GM10847 (cell line): ENCODE data around the gene C14orf119.
A peak's percentile ranks its signal among the peaks of the same experiment; 100 is the strongest.

Source experiments
- POLR2A ChIP-seq: IDR thresholded peaks from 2 replicates; pipeline ENCODE4 v1.6.1; 2011; ENCODE audit not compliant: insufficient read length; ENCODE audit errors: extremely low read depth

C14orf119 gene

GRCh38 chr14:23070262-23071129 is 24.8 kb upstream of the C14orf119 start:
- TF ChIP-seq POLR2A: no peak

- TF ChIP-seq POLR2A: peak; percentile 80
Observed at GRCh38 chr14:23071244-23071920, 23.9 kb upstream of the C14orf119 start.

- no peak for TF ChIP-seq POLR2A
Observed at GRCh38 chr14:23071921-23072539, 23.3 kb upstream of the C14orf119 start.

GRCh38 chr14:23074906-23075305 is 20.4 kb upstream of the C14orf119 start:
- TF ChIP-seq POLR2A: no peak

- no peak for TF ChIP-seq POLR2A
Observed at GRCh38 chr14:23076785-23077408, 18.4 kb upstream of the C14orf119 start.

GRCh38 chr14:23077962-23078361 is 17.3 kb upstream of the C14orf119 start:
- no peak for TF ChIP-seq POLR2A

GRCh38 chr14:23078692-23079116 is 16.6 kb upstream of the C14orf119 start:
- TF ChIP-seq POLR2A: no peak

GRCh38 chr14:23079716-23080115 is 15.6 kb upstream of the C14orf119 start:
- no peak for TF ChIP-seq POLR2A

- no peak for TF ChIP-seq POLR2A
Observed at GRCh38 chr14:23080474-23080873, 14.8 kb upstream of the C14orf119 start.

GRCh38 chr14:23085458-23085857 is 9.8 kb upstream of the C14orf119 start:
- no peak for TF ChIP-seq POLR2A

GRCh38 chr14:23086565-23086964 is 8.7 kb upstream of the C14orf119 start:
- no peak for TF ChIP-seq POLR2A

GRCh38 chr14:23089498-23090253 is 5.6 kb upstream of the C14orf119 start:
- no peak for TF ChIP-seq POLR2A

GRCh38 chr14:23090254-23090636 is 5.1 kb upstream of the C14orf119 start:
- TF ChIP-seq POLR2A: no peak

- TF ChIP-seq POLR2A: no peak
Observed at GRCh38 chr14:23091294-23092225, 3.7 kb upstream of the C14orf119 start.
